ENCODE results near the gene BCL11A.

Gene BCL11A

DNA sequence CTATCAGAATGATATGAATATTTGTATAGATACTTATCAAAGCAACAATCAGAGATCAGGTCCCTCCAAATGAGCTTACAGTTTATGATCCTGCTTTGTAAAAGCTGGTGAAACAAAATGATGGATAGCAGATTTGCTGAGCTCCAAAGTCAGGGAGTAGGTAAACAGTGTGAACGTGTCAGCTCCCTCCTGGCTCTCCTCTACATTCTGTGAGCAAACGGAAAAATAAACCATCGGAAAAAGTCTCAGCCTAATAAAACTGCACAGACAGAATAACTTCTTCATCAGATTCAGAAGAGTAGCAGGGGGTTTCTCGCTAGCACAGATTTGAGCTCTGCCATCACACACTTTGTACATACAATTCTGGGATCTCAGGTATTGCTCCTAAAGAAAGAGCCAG is 51.3 kb downstream of the BCL11A start:
- DNase-seq, result no peak

DNA sequence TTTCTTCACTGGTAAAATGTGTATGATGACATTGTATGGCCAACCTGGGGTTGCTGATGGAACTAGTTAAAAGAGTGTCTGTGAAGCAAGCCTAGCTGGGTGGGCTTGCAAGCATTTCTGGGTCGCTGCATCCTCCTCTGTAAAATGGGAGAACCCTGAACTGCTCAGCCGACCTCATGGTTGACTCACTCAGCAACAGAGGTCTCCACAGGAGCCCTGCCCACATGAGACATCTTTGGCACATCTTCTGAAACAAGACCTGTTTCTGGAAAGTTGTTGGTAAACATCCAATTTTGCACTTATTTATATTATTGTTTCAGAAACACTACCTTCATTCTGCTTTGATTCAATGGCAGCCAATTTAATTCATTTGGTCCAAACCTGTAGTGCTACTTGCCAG is 52.6 kb downstream of the BCL11A start:
- no peak for DNase-seq

GRCh38 chr2:60499651-60500265 is 53.7 kb downstream of the BCL11A start:
- DNase-seq, result no peak

DNA sequence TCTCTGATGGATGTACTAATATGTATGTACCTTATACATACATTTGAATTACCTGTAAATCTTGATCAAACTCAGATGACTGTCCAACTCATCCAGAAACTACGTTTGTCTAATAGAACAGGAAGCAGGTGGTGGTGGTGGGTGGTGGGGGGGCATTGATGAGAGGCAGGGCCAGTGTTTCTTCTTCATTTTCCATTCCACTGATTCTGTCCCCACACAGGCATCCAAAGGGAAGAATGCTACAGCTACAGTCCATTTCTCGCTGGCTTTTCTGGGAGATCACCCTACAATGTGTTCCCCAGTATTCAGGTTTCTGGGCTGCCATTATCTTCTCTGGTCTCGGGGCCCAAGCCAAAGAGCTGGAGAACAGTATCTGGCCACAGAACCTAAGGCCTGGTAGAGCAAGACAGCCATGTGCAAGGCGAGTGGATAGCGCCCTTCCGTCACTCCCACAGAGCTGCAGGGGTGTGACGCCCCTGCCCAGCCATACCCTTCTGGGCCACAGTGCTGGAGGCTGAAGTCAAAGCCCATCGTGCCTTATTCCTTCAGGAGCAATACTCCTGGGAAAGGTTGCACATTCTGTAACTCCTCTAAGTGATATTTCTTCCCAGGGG is 54.5 kb downstream of the BCL11A start:
- no peak for DNase-seq

DNA sequence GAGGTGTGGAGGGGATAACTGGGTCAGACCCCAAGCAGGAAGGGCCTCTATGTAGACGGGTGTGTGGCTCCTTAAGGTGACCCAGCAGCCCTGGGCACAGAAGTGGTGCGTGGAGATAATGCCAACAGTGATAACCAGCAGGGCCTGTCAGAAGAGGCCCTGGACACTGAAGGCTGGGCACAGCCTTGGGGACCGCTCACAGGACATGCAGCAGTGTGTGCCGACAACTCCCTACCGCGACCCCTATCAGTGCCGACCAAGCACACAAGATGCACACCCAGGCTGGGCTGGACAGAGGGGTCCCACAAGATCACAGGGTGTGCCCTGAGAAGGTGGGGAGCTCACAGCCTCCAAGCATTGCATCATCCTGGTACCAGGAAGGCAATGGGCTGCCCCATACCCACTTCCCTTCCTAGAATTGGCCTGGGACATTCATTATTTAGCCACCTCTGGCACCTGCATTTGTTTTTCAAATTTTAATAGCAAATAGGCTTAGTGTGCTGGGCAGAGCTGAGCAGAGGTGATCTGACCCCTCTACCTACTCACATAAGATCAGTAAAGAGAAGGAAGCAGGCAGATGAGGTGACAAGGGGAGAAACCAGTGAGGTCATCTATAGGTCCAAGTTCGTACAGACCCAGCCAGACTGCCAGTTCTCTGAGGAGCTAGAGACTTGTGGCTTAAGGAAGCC is 55.2 kb downstream of the BCL11A start:
- DNase-seq, result no peak

GRCh38 chr2:60497500-60497899 is 56.0 kb downstream of the BCL11A start:
- DNase-seq, result no peak

- no peak for DNase-seq
Measured at GRCh38 chr2:60496956-60497355, 56.5 kb downstream of the BCL11A start.

DNA sequence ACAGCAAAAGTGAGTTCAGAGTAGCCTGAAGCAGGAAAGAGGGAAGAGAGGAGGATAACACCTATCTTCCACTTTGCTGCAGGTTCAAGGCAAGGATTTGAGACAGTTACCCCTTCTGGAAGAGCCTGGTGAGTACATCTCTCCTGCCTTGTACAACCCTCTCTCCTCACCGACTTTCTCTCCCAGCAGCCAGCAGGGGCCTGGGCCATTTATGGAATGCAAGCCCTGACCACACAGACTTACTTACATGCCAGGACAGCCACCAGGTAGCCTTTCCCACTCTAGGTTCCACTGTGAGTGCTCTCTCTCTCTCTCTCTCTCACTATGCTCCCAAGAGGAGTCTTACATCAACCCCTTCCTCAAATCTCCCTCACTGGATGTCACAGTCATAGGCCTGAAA is 57.0 kb downstream of the BCL11A start:
- no peak for DNase-seq

GRCh38 chr2:60495041-60495625 is 58.3 kb downstream of the BCL11A start:
- no peak for DNase-seq

GRCh38 chr2:60493804-60494387 is 59.6 kb downstream of the BCL11A start:
- DNase-seq, result no peak

GRCh38 chr2:60492548-60492947 is 60.9 kb downstream of the BCL11A start:
- DNase-seq, result no peak

DNA sequence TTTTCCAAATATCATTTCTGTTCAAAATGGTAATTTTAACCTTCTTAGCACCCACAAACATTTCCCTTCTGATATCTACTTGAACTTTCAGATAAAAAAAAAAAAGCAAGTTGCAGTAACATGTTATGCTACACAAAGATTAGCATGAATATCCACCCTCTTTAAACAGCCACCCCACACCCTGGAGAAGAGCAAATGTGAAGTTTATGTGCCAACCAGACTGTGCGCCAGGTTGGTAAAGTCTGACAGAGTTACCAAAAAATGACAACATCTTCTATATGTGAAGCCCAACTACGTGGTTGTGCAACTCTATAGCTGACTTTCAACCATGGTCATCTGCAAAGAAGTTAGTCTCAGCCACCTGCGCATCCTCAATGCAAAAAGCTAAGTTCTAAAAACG is 62.6 kb downstream of the BCL11A start:
- no peak for DNase-seq

GRCh38 chr2:60490441-60490840 is 63.0 kb downstream of the BCL11A start:
- DNase-seq, result no peak

GRCh38 chr2:60489289-60489688 is 64.2 kb downstream of the BCL11A start:
- no peak for DNase-seq

DNA sequence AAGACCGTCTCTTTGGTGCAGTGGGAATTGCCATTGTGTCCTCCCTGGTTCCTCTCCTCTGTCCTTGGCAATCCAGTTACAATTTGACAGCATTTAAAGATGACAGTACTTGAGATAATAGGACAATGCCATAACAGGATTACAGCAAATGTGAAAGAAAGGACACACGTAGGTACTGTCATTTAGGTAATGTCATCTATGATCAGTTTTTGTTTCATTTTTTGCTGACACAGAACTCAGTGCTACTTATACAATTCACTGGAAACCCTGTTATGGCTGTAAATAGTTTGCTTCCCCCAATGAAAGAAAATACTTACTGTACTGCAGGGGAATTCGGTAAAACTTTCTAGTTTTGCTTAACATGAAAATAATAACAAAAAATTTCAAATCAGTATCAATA is 65.2 kb downstream of the BCL11A start:
- no peak for DNase-seq

- no peak for DNase-seq
Measured at GRCh38 chr2:60487174-60487573, 66.3 kb downstream of the BCL11A start.

DNA sequence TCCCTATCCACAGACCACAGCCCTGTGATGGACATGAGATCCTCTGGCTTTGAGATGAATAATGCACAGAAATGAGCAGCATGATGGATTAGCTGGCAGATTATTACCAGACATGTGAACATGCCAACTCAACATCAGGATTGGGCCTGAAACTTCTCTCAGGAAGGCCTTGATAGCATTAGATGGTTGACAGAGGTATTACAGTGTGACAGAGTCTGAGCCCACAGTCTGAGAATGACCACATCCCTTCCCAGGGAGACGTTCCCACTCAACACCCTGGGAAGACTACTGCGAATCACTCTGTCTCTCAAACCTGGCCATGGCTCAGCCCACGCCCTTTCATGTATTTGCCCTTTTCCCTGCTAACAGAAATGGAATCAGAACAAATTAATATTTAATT is 66.9 kb downstream of the BCL11A start:
- DNase-seq, result no peak

DNA sequence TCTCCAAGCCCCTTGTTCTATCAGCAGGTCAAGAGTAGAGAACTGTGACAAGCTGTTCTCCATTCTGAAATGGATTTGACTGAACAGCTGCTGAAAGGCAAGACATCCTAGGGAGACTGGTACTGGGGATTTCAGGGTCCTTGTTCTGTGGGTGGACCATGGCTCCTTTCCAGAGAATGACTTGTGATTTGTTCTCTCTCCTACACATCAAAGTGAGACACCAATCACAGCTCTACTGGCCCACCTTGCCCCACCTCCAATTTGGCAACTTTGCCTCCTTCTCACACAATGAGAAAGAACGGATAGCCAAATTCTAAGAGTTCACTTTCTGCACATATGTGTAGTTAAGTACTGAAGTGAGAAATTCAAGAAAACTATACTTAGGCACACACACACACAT is 67.4 kb downstream of the BCL11A start:
- DNase-seq, result no peak

GRCh38 chr2:60485550-60485949 is 67.9 kb downstream of the BCL11A start:
- DNase-seq, result no peak

DNA sequence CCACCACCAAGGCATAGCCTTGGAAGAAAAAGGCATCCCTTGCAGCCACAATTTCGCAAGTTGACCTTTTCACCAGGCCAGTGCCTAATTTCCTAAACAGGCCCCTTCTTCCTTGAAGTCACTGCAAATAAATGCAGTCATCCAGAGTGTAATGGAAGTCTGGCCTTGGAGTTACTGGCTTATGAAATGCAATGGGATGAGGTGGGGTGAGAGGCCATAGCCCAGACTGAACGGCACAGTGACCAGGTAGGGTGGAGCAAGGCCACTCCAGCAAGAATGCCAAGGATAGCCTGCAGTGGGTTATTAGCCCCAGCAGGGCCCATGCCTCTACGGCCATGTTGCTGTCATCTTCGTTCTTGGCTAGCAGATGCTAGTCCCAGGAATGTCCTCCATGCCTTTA is 68.4 kb downstream of the BCL11A start:
- DNase-seq, result no peak

DNA sequence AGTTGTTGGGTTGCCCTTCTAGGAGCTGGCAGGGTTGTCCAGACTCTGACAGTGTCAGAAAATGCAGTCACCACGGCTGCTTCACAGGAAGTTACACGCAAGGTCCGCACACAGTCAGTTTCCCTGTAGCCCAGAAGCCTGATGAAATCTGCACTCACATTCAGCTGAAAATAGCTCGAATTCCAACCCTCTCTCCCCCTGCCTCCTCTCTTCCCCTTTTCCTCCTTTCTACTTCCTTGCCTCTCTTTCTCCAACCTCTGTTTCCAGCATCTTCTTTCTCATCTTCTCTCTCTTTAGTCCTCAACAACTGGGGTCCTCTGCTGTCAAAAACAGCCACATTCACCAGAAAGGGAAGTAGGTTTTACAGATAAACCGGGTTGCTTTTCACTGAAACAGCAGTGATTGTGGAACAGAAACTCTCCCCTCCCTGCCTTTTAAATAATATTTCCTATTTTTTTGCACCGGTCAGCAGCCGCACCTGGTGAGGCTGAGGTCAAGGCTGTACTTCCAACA is 69.3 kb downstream of the BCL11A start:
- no peak for DNase-seq

DNA sequence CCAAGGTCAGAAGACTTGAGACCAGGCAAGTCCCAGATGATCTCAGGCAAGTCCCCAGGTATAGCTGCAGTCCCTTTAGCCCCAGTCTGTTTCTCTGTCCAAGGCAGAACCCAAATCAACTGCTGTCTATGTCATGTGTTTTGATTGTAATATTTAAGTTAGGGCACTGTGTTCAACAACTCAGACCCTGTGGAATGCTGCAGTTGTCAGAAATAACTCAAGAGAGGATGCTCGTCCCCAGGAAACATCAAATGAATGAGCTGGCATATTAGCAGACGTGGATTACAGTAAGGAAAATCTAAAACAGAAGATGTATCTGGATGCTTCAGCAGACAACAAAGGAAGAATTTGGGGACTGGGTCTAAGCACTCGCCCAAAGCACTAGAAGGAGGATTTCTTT is 70.1 kb downstream of the BCL11A start:
- DNase-seq, result no peak

- DNase-seq, result no peak
Measured at GRCh38 chr2:60482222-60482621, 71.2 kb downstream of the BCL11A start.

- DNase-seq, result no peak
Measured at GRCh38 chr2:60481257-60481656, 72.2 kb downstream of the BCL11A start.
